H1 (cell line): ENCODE data around the gene SLC39A7. TPM values are rescaled to one million over a fixed set of nuclear protein-coding genes. Genes with fewer than 3 reads are reported as not detected.

Source experiments
- CTCF ChIA-PET: fragments of 300-600 bp; sonication (Branson Sonifier 250); formaldehyde crosslinking; loops from one replicate; lab custom pipeline; 2021; ENCODE audit not compliant: partially characterized antibody; lab: Charles Lee
- POLR2A ChIA-PET: fragments of 300-600 bp; sonication (Branson Sonifier 250); formaldehyde crosslinking; loops from one replicate; lab custom pipeline; 2021; ENCODE audit warnings: inconsistent platforms; ENCODE audit not compliant: partially characterized antibody; lab: Charles Lee
- DNase-seq, 2 experiments: peaks; one replicate each; pipeline versions ENCODE4 v3.0.0 to v3.0.0-alpha.2; 2010 to 2022; ENCODE audit warnings: low spot score in 2 of 2, low read depth in 1 of 2, mixed read lengths in 1 of 2
- FAIRE-seq: peaks from 2 replicates; lab custom pipeline; 2011; peaks lifted over from hg19 to GRCh38; lab: Jason Lieb, UNC
- H2AFZ ChIP-seq: 2 replicates; pipeline ENCODE4 v1.8.1; 2012; ENCODE audit warnings: low read length, inconsistent platforms
- H2AK5ac ChIP-seq: 2 replicates; pipeline ENCODE4 v1.6.1; 2013; ENCODE audit warnings: low read depth, low read length
- H2BK120ac ChIP-seq: replicated peaks from 2 replicates; pipeline ENCODE3; 2013; ENCODE audit warnings: low read depth, low read length, inconsistent platforms
- H2BK12ac ChIP-seq: 2 replicates; pipeline ENCODE4 v1.6.1; 2013; ENCODE audit warnings: low read depth, low read length
- H2BK15ac ChIP-seq: 2 replicates; pipeline ENCODE4 v1.6.1; 2013; ENCODE audit warnings: low read length
- H2BK20ac ChIP-seq: 2 replicates; pipeline ENCODE4 v1.6.1; 2013; ENCODE audit warnings: low read length
- H2BK5ac ChIP-seq: 2 replicates; pipeline ENCODE4 v1.6.1; 2013; ENCODE audit warnings: low read depth, low read length
- H3K14ac ChIP-seq: 2 replicates; pipeline ENCODE4 v1.6.1; 2013; ENCODE audit warnings: inconsistent platforms; ENCODE audit not compliant: insufficient read length
- H3K18ac ChIP-seq: 2 replicates; pipeline ENCODE4 v1.6.1; 2013; ENCODE audit warnings: low read length; ENCODE audit errors: extremely low read depth
- H3K23ac ChIP-seq: 2 replicates; pipeline ENCODE4 v1.6.1; 2013; ENCODE audit warnings: inconsistent platforms; ENCODE audit not compliant: insufficient read length
- H3K23me2 ChIP-seq: 2 replicates; pipeline ENCODE4 v1.6.1; 2013; ENCODE audit warnings: low read depth, low read length
- H3K27ac ChIP-seq: 2 replicates; pipeline ENCODE4 v1.6.1; 2011; ENCODE audit warnings: low read depth, low read length, inconsistent platforms
- H3K27me3 ChIP-seq, 4 experiments: replicated peaks in 1 of 4; 1 replicate in 1 of 4; 2 replicates in 3 of 4; pipeline versions ENCODE4 v1.6.1 to v1.8.1; 2011 to 2013; ENCODE audit warnings: low read length in 3 of 4, mild to moderate bottlenecking in 3 of 4, inconsistent platforms in 2 of 4, mixed read lengths in 2 of 4, moderate library complexity in 1 of 4; ENCODE audit not compliant: control insufficient read depth in 3 of 4, insufficient read depth in 3 of 4; ENCODE audit errors: extremely low read depth in 1 of 4
- H3K36me3 ChIP-seq, 4 experiments: 2 replicates each; pipeline versions ENCODE4 v1.6.1 to v1.8.1; 2011 to 2013; ENCODE audit warnings: mild to moderate bottlenecking in 4 of 4, low read length in 3 of 4, moderate library complexity in 2 of 4, control low read depth in 1 of 4, inconsistent platforms in 1 of 4; ENCODE audit not compliant: insufficient read depth in 4 of 4, control insufficient read depth in 2 of 4
- H3K4ac ChIP-seq: replicated peaks from 2 replicates; pipeline ENCODE3; 2013; ENCODE audit warnings: low read length, low read depth, mixed read lengths, inconsistent platforms; ENCODE audit not compliant: insufficient read length
- H3K4me1 ChIP-seq, 4 experiments: replicated peaks in 1 of 4; 1 replicate in 1 of 4; 2 replicates in 3 of 4; pipeline versions ENCODE4 v1.6.1 to v1.8.1; 2011 to 2013; ENCODE audit warnings: low read length in 3 of 4, inconsistent platforms in 2 of 4, mixed read lengths in 1 of 4; ENCODE audit not compliant: insufficient read depth in 4 of 4, control insufficient read depth in 3 of 4
- H3K4me2 ChIP-seq, 2 experiments: 2 replicates each; pipeline versions ENCODE4 v1.6.1 to v1.8.1; 2011 to 2013; ENCODE audit warnings: low read depth in 2 of 2, low read length in 2 of 2, control low read depth in 1 of 2, inconsistent platforms in 1 of 2, mild to moderate bottlenecking in 1 of 2; ENCODE audit not compliant: insufficient read depth in 1 of 2
- H3K4me3 ChIP-seq, 4 experiments: fragments of 200-600, 300-600 bp in 1 of 4; sonication (generic), shearing (Covaris generic), sonication (Bioruptor Twin) in 1 of 4; 2 replicates each; pipeline versions ENCODE4 v1.5.1 to v1.8.1; 2011 to 2016; ENCODE audit warnings: low read length in 4 of 4, low read depth in 3 of 4, control low read depth in 2 of 4, inconsistent platforms in 2 of 4, mild to moderate bottlenecking in 2 of 4, mixed read lengths in 1 of 4, moderate library complexity in 1 of 4; ENCODE audit not compliant: insufficient read depth in 2 of 4; ENCODE audit errors: extremely low read depth in 1 of 4
- H3K56ac ChIP-seq: replicated peaks from 2 replicates; pipeline ENCODE3; 2013; ENCODE audit warnings: low read depth, mild to moderate bottlenecking, mixed read lengths, low read length, inconsistent platforms; ENCODE audit not compliant: insufficient read length
- H3K79me1 ChIP-seq: 2 replicates; pipeline ENCODE4 v1.6.1; 2013; ENCODE audit warnings: low read depth, low read length, control low read depth
- H3K79me2 ChIP-seq, 2 experiments: 2 replicates each; pipeline versions ENCODE4 v1.6.1 to v1.8.1; 2012 to 2013; ENCODE audit warnings: low read length in 2 of 2, mild to moderate bottlenecking in 2 of 2, inconsistent platforms in 1 of 2; ENCODE audit not compliant: insufficient read depth in 2 of 2, control insufficient read depth in 1 of 2
- H3K9ac ChIP-seq, 4 experiments: replicated peaks in 1 of 4; 1 replicate in 1 of 4; 2 replicates in 3 of 4; pipeline versions ENCODE4 v1.6.1 to v1.8.1; 2011 to 2013; ENCODE audit warnings: low read depth in 3 of 4, low read length in 3 of 4, control low read depth in 2 of 4, mild to moderate bottlenecking in 2 of 4, moderate library complexity in 2 of 4, inconsistent platforms in 1 of 4; ENCODE audit errors: extremely low read depth in 1 of 4
- H3K9me3 ChIP-seq, 2 experiments: 2 replicates each; pipeline versions ENCODE4 v1.6.1 to v1.8.1; 2012 to 2013; ENCODE audit warnings: mild to moderate bottlenecking in 2 of 2, moderate library complexity in 2 of 2, control low read depth in 1 of 2, inconsistent platforms in 1 of 2, low read depth in 1 of 2, low read length in 1 of 2, mixed read lengths in 1 of 2; ENCODE audit not compliant: insufficient read depth in 2 of 2
- H4K20me1 ChIP-seq, 2 experiments: replicated peaks in 1 of 2; 2 replicates each; pipeline versions ENCODE3 to v1.8.1; 2011 to 2013; ENCODE audit warnings: inconsistent platforms in 2 of 2, low read length in 2 of 2, mild to moderate bottlenecking in 1 of 2; ENCODE audit not compliant: insufficient read depth in 2 of 2, control insufficient read depth in 1 of 2
- H4K5ac ChIP-seq: 2 replicates; pipeline ENCODE4 v1.6.1; 2013; ENCODE audit warnings: low read length, low read depth, mixed read lengths, inconsistent platforms; ENCODE audit not compliant: insufficient read length
- H4K8ac ChIP-seq: 2 replicates; pipeline ENCODE4 v1.8.0; 2013; ENCODE audit warnings: mild to moderate bottlenecking, moderate library complexity, low read length, inconsistent platforms; ENCODE audit not compliant: insufficient read depth; ENCODE audit errors: extremely low read depth
- H4K91ac ChIP-seq: replicated peaks from 2 replicates; pipeline ENCODE3; 2013; ENCODE audit warnings: low read length, mixed read lengths, inconsistent platforms; ENCODE audit not compliant: insufficient read length
- ATF3 ChIP-seq: IDR thresholded peaks from 2 replicates; pipeline ENCODE4 v1.6.1; 2011; ENCODE audit warnings: low read depth, mild to moderate bottlenecking, low read length; ENCODE audit not compliant: insufficient read depth
- CHD2 ChIP-seq: IDR thresholded peaks from 2 replicates; pipeline ENCODE4 v1.6.1; 2012; ENCODE audit warnings: low read length, improper control_type of control experiment
- E2F6 ChIP-seq: IDR thresholded peaks from 2 replicates; pipeline ENCODE4 v1.6.1; 2012; ENCODE audit warnings: inconsistent platforms
- EP300 ChIP-seq, 2 experiments: IDR thresholded peaks; 1 replicate in 1 of 2; 2 replicates in 1 of 2; pipeline ENCODE4 v1.6.1; 2011 to 2012; ENCODE audit warnings: low read depth in 2 of 2, low read length in 2 of 2, mild to moderate bottlenecking in 2 of 2, borderline replicate concordance in 1 of 2, inconsistent platforms in 1 of 2, moderate library complexity in 1 of 2
- EZH2 ChIP-seq: fragments of 200-600 bp; sonication (generic); IDR thresholded peaks from 2 replicates; pipeline ENCODE4 v1.7.1; 2012; ENCODE audit warnings: low read depth, mild to moderate bottlenecking, moderate library complexity, low read length, inconsistent platforms; ENCODE audit not compliant: severe bottlenecking
- MAFK ChIP-seq: IDR thresholded peaks from 2 replicates; pipeline ENCODE4 v1.6.1; 2012; ENCODE audit warnings: low read depth, mild to moderate bottlenecking, improper control_type of control experiment, low read length
- RFX5 ChIP-seq: IDR thresholded peaks from 2 replicates; pipeline ENCODE4 v1.6.1; 2011; ENCODE audit warnings: low read depth, low read length, improper control_type of control experiment, borderline replicate concordance
- RXRA ChIP-seq: IDR thresholded peaks from 2 replicates; pipeline ENCODE4 v1.6.1; 2011; ENCODE audit warnings: low read depth, mild to moderate bottlenecking, low read length, moderate library complexity; ENCODE audit not compliant: insufficient read depth
- SIRT6 ChIP-seq: IDR thresholded peaks from one replicate; pipeline ENCODE4 v1.7.1; 2012; ENCODE audit warnings: low read length, inconsistent platforms
- SP4 ChIP-seq: IDR thresholded peaks from 2 replicates; pipeline ENCODE4 v1.6.1; 2012; ENCODE audit warnings: low read length, inconsistent platforms
- SRF ChIP-seq: IDR thresholded peaks from 2 replicates; pipeline ENCODE4 v1.6.1; 2011; ENCODE audit warnings: mild to moderate bottlenecking, low read depth, low read length, moderate library complexity
- SUZ12 ChIP-seq: fragments of 200-600 bp; sonication (generic); IDR thresholded peaks from 2 replicates; pipeline ENCODE4 v1.6.1; 2012; ENCODE audit warnings: mild to moderate bottlenecking, inconsistent platforms, low read length, moderate library complexity, mixed read lengths
- TEAD4 ChIP-seq: IDR thresholded peaks from 2 replicates; pipeline ENCODE4 v1.6.1; 2012; ENCODE audit warnings: low read depth, low read length, inconsistent platforms, mixed read lengths
- WGBS, 2 experiments: shearing (Covaris generic) in 1 of 2; methylation state at CpG; one replicate each; pipeline versions ENCODE4 v1.1.6 to v1.1.7; 2013 to 2015; ENCODE audit warnings: low lambda C conversion rate in 2 of 2, mixed read lengths in 2 of 2, inconsistent platforms in 1 of 2, low coverage in 1 of 2, missing lambda C conversion rate in 1 of 2; ENCODE audit not compliant: insufficient replicate concordance in 2 of 2, insufficient coverage in 1 of 2, insufficient read length in 1 of 2; ENCODE audit errors: extremely low coverage in 1 of 2, missing lambda C conversion rate in 1 of 2; 5-methylcytosine and 5-hydroxymethylcytosine counted together
- polyA plus RNA-seq, 7 experiments: library from polyadenylated mRNA; depleted of rRNA in 3 of 7; stranded (reverse) in 5 of 7; unstranded in 2 of 7; fragments of >200 nt in 5 of 7; fragments of 200-250 nt in 2 of 7; gene quantifications; 1 replicate in 5 of 7; 2 replicates in 1 of 7; 4 replicates in 1 of 7; pipeline versions ENCODE4 v1.2.1 to v1.2.3, GENCODE V29; 2011 to 2013; ENCODE audit warnings: missing spikeins in 2 of 7, mixed read lengths in 2 of 7
- total RNA-seq: library from RNA; stranded (reverse); fragmentation: NEBNext Ultra II Directional; extraction: Animal tissue kit (Norgen Biotek cat#: 25700); gene quantifications from 2 replicates; pipeline ENCODE4 v1.2.1, GENCODE V29; 2021

SLC39A7 gene
- total and polyA plus RNA-seq, 2 of the 8 experiments (the other 6 are each of a cell fraction or from before 2014, with no cell fraction given), result 63.3 to 123 TPM

GRCh38 chr6:33166363-33166762 lies 34.3 kb upstream of the SLC39A7 start:
- no peak for DNase-seq
- H3K56ac ChIP-seq, result no peak overlapping the region
- H4K8ac ChIP-seq, result no peak overlapping the region
- no peaks in the 10 kb centered on the region for H3K36me3 ChIP-seq
- H4K91ac ChIP-seq, result no peak overlapping the region
- H3K9me3 ChIP-seq, result no peaks in the 10 kb centered on the region
- H3K4me1 ChIP-seq, result peaks cover 0 to 4% (median 2%) of the 10 kb centered on the region in 4 experiments; a peak in 5 of 7 replicates
- no peak for FAIRE-seq
- H3K23ac ChIP-seq, result no peak overlapping the region
- no peak overlapping the region for H2AFZ ChIP-seq
- no peak overlapping the region for H2BK20ac ChIP-seq
- H3K4ac ChIP-seq, result no peak overlapping the region
- no peak overlapping the region for H3K14ac ChIP-seq
- no peaks in the 10 kb centered on the region for H4K20me1 ChIP-seq
- no peak overlapping the region for H2BK12ac ChIP-seq
- H3K4me3 ChIP-seq, result no peak overlapping the region
- no peak overlapping the region for H3K4me2 ChIP-seq
- POLR2A ChIA-PET, result interaction anchor here (0.9 kb wide), 1 partner anchor 194 kb away, joined by 4 read pairs; no protein-coding TSS in a partner anchor
- no peak overlapping the region for H3K27ac ChIP-seq
- CTCF ChIA-PET, result interaction anchor here (0.6 to 2.4 kb wide), 2 partner anchors 18 to 69 kb away, joined by 3 to 6 read pairs; no protein-coding TSS in a partner anchor
- H2BK15ac ChIP-seq, result no peak overlapping the region
- H3K9ac ChIP-seq, result no peak overlapping the region
- H4K5ac ChIP-seq, result no peak overlapping the region
- no peaks in the 10 kb centered on the region for H3K79me2 ChIP-seq
- H3K79me1 ChIP-seq, result no peaks in the 10 kb centered on the region
- H2BK120ac ChIP-seq, result no peak overlapping the region
- peaks cover 0 to 8% (median 2%) of the 10 kb centered on the region in 4 experiments; a peak in 4 of 7 replicates for H3K27me3 ChIP-seq
- 87% methylated on average over 6 of the region's 6 CpGs; no CpG with 5 or more reads in 1 of the 2 experiments for WGBS, 2 experiments
- no peak overlapping the region for H3K18ac ChIP-seq
- no peak overlapping the region for H2AK5ac ChIP-seq
- H3K23me2 ChIP-seq, result peaks cover 7% of the 10 kb centered on the region; the same call in 1 of the 2 replicates
- no peak overlapping the region for H2BK5ac ChIP-seq
- no peak for TF ChIP-seq EP300 (IDR thresholded peaks at IDR 0.05; ENCODE audit: borderline replicate concordance in 1 of 2, low read depth in 2 of 2, low read length in 2 of 2)
- TF ChIP-seq SRF, result no peak
- TF ChIP-seq TEAD4, result no peak
- TF ChIP-seq RFX5, result no peak
- TF ChIP-seq ATF3, result no peak
- TF ChIP-seq MAFK, result no peak
- no peak for TF ChIP-seq SP4
- no peak for TF ChIP-seq CHD2
- TF ChIP-seq EZH2, result no peak
- no peak for TF ChIP-seq RXRA
- TF ChIP-seq SIRT6, result no peak
- no peak for TF ChIP-seq SUZ12
- TF ChIP-seq E2F6, result no peak
